Measurements from ENCODE around the gene CEBPE. TPM values are rescaled to one million over a fixed set of nuclear protein-coding genes. Genes with fewer than 3 reads are reported as not detected.

The CEBPE gene
- total RNA-seq, 4 donors from 2014 or later: not detected

- no peak for TF ChIP-seq POLR2A (IDR thresholded peaks at IDR 0.05)
- no peak for TF ChIP-seq CTCF (IDR thresholded peaks at IDR 0.05)
- intact Hi-C loops (cut with DNase I; ENCODE audit: low total_unique reads): no loop called here
- peak in 1 of 2 donors; percentile 90 for DNase-seq (ENCODE audit: low spot score in 2 of 2)
- no peak overlapping the region for H3K4me3 ChIP-seq (ENCODE audit: low read depth, poor library complexity, severe bottlenecking)
- 44 to 46% methylated on average over 7 of the region's 7 CpGs for WGBS, 2 donors
These were observed 22.8 kb upstream of the CEBPE start for GRCh38 chr14:23141706-23142444.

DNA sequence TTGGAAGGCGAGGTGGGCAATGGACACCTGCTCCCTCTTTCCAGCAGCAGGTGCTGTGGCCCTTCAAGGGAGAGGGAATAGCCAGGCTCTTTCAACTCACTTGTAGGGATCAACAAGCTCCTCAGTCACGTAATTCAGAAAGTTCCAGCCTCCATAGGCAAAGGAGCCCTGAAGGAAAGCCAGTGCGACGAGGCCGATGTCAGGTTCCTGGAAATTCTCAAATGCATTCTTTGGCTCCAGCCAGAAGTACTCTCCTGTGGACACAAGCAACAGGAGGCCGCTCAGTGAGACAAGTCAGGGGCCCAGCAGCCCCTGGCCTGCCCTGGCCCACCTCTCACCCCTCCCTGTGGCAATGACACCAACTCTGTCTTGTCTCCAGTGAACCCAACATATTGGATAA is 21.3 kb upstream of the CEBPE start:
- intact Hi-C loops (cut with DNase I; ENCODE audit: low total_unique reads): no loop called here
- DNase-seq (ENCODE audit: low spot score in 2 of 2): no peak
- 92 to 97% methylated on average over 6 of the region's 6 CpGs for WGBS, 2 donors
- no peak overlapping the region for H3K4me3 ChIP-seq (ENCODE audit: low read depth, poor library complexity, severe bottlenecking)
- TF ChIP-seq POLR2A (IDR thresholded peaks at IDR 0.05): no peak
- TF ChIP-seq CTCF (IDR thresholded peaks at IDR 0.05): no peak

DNA sequence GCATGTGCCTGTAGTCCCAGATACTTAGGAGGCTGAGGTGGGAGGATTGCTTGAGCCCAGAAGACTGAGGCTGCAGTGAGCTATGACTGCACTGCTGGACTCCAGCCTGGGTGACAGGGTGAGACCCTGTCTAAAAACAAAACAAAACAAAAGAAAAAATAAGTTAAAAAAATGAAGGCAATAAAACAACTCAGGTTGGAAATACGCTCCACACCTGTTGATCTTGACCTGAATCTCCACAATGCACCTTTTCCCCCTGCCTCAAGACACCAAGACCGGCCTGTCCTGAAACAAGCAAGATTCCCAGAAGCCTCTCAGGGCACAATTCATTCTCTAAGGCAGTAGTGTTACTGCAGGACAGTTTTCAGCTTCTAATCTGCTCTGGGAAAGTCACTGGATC is 20.8 kb upstream of the CEBPE start:
- intact Hi-C loops (cut with DNase I; ENCODE audit: low total_unique reads): no loop called here
- TF ChIP-seq POLR2A (IDR thresholded peaks at IDR 0.05): no peak
- TF ChIP-seq CTCF (IDR thresholded peaks at IDR 0.05): no peak
- H3K4me3 ChIP-seq (ENCODE audit: low read depth, poor library complexity, severe bottlenecking): no peak overlapping the region
- DNase-seq (ENCODE audit: low spot score in 2 of 2): no peak
- WGBS, 2 donors: 96 to 98% methylated on average over 2 of the region's 2 CpGs

GRCh38 chr14:23137813-23138535 is 18.9 kb upstream of the CEBPE start:
- no peak for DNase-seq (ENCODE audit: low spot score in 2 of 2)
- WGBS, 2 donors: 57 to 59% methylated on average over 6 of the region's 6 CpGs
- H3K4me3 ChIP-seq (ENCODE audit: low read depth, poor library complexity, severe bottlenecking): no peak overlapping the region
- intact Hi-C loops (cut with DNase I; ENCODE audit: low total_unique reads): no loop called here
- TF ChIP-seq POLR2A (IDR thresholded peaks at IDR 0.05) (no peak), CTCF (IDR thresholded peaks at IDR 0.05) (no peak)

GRCh38 chr14:23137192-23137812 is 18.2 kb upstream of the CEBPE start:
- WGBS, 2 donors: 67 to 73% methylated on average over 11 of the region's 11 CpGs
- H3K4me3 ChIP-seq (ENCODE audit: low read depth, poor library complexity, severe bottlenecking): no peak overlapping the region
- DNase-seq (ENCODE audit: low spot score in 2 of 2): no peak
- intact Hi-C loops (cut with DNase I; ENCODE audit: low total_unique reads): no loop called here
- TF ChIP-seq POLR2A (IDR thresholded peaks at IDR 0.05) (no peak), CTCF (IDR thresholded peaks at IDR 0.05) (no peak)
